H1 (cell line): ENCODE results near the gene E2F1.

Experiments
- CBX8 ChIP-seq: fragments of 300-800, 300-1000 bp; sonication (generic); IDR thresholded peaks from 2 replicates; pipeline ENCODE4 v1.7.1; 2016; ENCODE audit warnings: low read depth, low read length, borderline replicate concordance
- EP300 ChIP-seq, 2 experiments: IDR thresholded peaks; 1 replicate in 1 of 2; 2 replicates in 1 of 2; pipeline ENCODE4 v1.6.1; 2011 to 2012; ENCODE audit warnings: low read depth in 2 of 2, low read length in 2 of 2, mild to moderate bottlenecking in 2 of 2, borderline replicate concordance in 1 of 2, inconsistent platforms in 1 of 2, moderate library complexity in 1 of 2
- EZH2 ChIP-seq: fragments of 200-600 bp; sonication (generic); IDR thresholded peaks from 2 replicates; pipeline ENCODE4 v1.7.1; 2012; ENCODE audit warnings: low read depth, mild to moderate bottlenecking, moderate library complexity, low read length, inconsistent platforms; ENCODE audit not compliant: severe bottlenecking
- NANOG ChIP-seq: IDR thresholded peaks from 2 replicates; pipeline ENCODE4 v1.6.1; 2011; ENCODE audit warnings: low read length, low read depth, mild to moderate bottlenecking, inconsistent platforms; ENCODE audit not compliant: insufficient read depth, poor library complexity, severe bottlenecking
- POLR2A ChIP-seq, 2 experiments: IDR thresholded peaks; 1 replicate in 1 of 2; 2 replicates in 1 of 2; pipeline ENCODE4 v1.6.1; 2011; ENCODE audit warnings: low read depth in 2 of 2, low read length in 2 of 2, mild to moderate bottlenecking in 2 of 2; ENCODE audit errors: control extremely low read depth in 1 of 2
- POLR2AphosphoS5 ChIP-seq: IDR thresholded peaks from 2 replicates; pipeline ENCODE4 v1.6.1; 2011; ENCODE audit warnings: low read depth, low read length
- RFX5 ChIP-seq: IDR thresholded peaks from 2 replicates; pipeline ENCODE4 v1.6.1; 2011; ENCODE audit warnings: low read depth, low read length, improper control_type of control experiment, borderline replicate concordance
- SIN3A ChIP-seq, 2 experiments: IDR thresholded peaks in 1 of 2; conservative IDR thresholded peaks in 1 of 2; 2 replicates each; pipeline ENCODE4 v1.6.1; 2011 to 2012; ENCODE audit warnings: low read length in 2 of 2, improper control_type of control experiment in 1 of 2, low read depth in 1 of 2, mild to moderate bottlenecking in 1 of 2
- YY1 ChIP-seq: IDR thresholded peaks from 2 replicates; pipeline ENCODE4 v1.6.1; 2011; ENCODE audit warnings: low read depth, mild to moderate bottlenecking, low read length
- TF ChIP-seq, protein P1 (sequence below), 3 experiments: IDR thresholded peaks; 1 replicate in 2 of 3; 2 replicates in 1 of 3; pipeline versions ENCODE4 v1.5.1 to v1.6.1; 2011; ENCODE audit warnings: low read length in 3 of 3, mild to moderate bottlenecking in 3 of 3, inconsistent platforms in 2 of 3, low read depth in 1 of 3, moderate library complexity in 1 of 3; ENCODE audit not compliant: insufficient read depth in 1 of 3; ENCODE audit errors: control extremely low read depth in 1 of 3

GRCh38 chr20:33693289-33693688 is 7.1 kb upstream of the E2F1 start:
- TF ChIP-seq EZH2, result no peak
- TF ChIP-seq, protein P1, sequence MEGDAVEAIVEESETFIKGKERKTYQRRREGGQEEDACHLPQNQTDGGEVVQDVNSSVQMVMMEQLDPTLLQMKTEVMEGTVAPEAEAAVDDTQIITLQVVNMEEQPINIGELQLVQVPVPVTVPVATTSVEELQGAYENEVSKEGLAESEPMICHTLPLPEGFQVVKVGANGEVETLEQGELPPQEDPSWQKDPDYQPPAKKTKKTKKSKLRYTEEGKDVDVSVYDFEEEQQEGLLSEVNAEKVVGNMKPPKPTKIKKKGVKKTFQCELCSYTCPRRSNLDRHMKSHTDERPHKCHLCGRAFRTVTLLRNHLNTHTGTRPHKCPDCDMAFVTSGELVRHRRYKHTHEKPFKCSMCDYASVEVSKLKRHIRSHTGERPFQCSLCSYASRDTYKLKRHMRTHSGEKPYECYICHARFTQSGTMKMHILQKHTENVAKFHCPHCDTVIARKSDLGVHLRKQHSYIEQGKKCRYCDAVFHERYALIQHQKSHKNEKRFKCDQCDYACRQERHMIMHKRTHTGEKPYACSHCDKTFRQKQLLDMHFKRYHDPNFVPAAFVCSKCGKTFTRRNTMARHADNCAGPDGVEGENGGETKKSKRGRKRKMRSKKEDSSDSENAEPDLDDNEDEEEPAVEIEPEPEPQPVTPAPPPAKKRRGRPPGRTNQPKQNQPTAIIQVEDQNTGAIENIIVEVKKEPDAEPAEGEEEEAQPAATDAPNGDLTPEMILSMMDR (IDR thresholded peaks at IDR 0.05; ENCODE audit: control extremely low read depth in 1 of 3, insufficient read depth in 1 of 3, low read depth in 1 of 3, low read length in 3 of 3), result no peak
- no peak for TF ChIP-seq NANOG
- TF ChIP-seq POLR2A (IDR thresholded peaks at IDR 0.05; ENCODE audit: control extremely low read depth in 1 of 2, low read depth in 2 of 2, low read length in 2 of 2), result no peak
- no peak for TF ChIP-seq POLR2AphosphoS5
- no peak for TF ChIP-seq RFX5
- no peak for TF ChIP-seq CBX8
- no peak for TF ChIP-seq EP300 (IDR thresholded peaks at IDR 0.05; ENCODE audit: borderline replicate concordance in 1 of 2, low read depth in 2 of 2, low read length in 2 of 2)
- no peak for TF ChIP-seq SIN3A (conservative IDR thresholded peaks at IDR 0.05 in 1 of 2, IDR thresholded peaks at IDR 0.05 in 1 of 2; ENCODE audit: low read depth in 1 of 2, low read length in 2 of 2)
- no peak for TF ChIP-seq YY1
